Prostate gland (tissue), 2 donors: ENCODE data around the gene RAB8B.

ENCODE experiments used
- CTCF ChIP-seq, 4 experiments: fragments of 200-600 bp in 2 of 4; fragments of 450-650 bp in 2 of 4; sonication (generic) in 2 of 4; IDR thresholded peaks; 1 replicate in 3 of 4; 2 replicates in 1 of 4; pipeline ENCODE4 v1.5.1; 2016 to 2019; ENCODE audit warnings: antibody characterized with exemption in 4 of 4, mild to moderate bottlenecking in 2 of 4, moderate library complexity in 2 of 4
- POLR2A ChIP-seq: fragments of 450-650 bp; IDR thresholded peaks from one replicate; pipeline ENCODE4 v1.6.1; 2016; ENCODE audit warnings: antibody characterized with exemption, mild to moderate bottlenecking
- POLR2AphosphoS5 ChIP-seq: sonication (generic); formaldehyde crosslinking; IDR thresholded peaks from one replicate; pipeline ENCODE4 v1.6.1; 2017; ENCODE audit warnings: antibody characterized with exemption

GRCh38 chr15:63238796-63239195, 49.4 kb downstream of the RAB8B start:
- TF ChIP-seq POLR2A (no peak), CTCF (IDR thresholded peaks at IDR 0.05) (no peak), POLR2AphosphoS5 (no peak)
